MG63 (cell line): ENCODE data around the gene TTLL1. TPM values are rescaled to one million over a fixed set of nuclear protein-coding genes. Genes with fewer than 3 reads are reported as not detected.
"Not testable (repeated sequence)": the region's sequence is repeated elsewhere in the genome, so short reads cannot be mapped to it uniquely, and the experiment has no call there.

Experiments
- DNase-seq: peaks from one replicate; pipeline ENCODE4 v3.0.0-alpha.2; 2020
- H3K27me3 ChIP-seq: fragments of 250-450 bp; sonication (Bioruptor Pico); 2 replicates; pipeline ENCODE4 v1.5.1; 2020; ENCODE audit warnings: mild to moderate bottlenecking, moderate library complexity
- H3K36me3 ChIP-seq: fragments of 250-450 bp; sonication (Bioruptor Pico); 2 replicates; pipeline ENCODE4 v1.5.1; 2020; ENCODE audit warnings: mild to moderate bottlenecking, moderate library complexity
- H3K4me3 ChIP-seq: fragments of 250-450 bp; sonication (Bioruptor Pico); 2 replicates; pipeline ENCODE4 v1.5.1; 2020; ENCODE audit warnings: mild to moderate bottlenecking, moderate library complexity
- H3K9me3 ChIP-seq: fragments of 250-450 bp; sonication (Bioruptor Pico); 2 replicates; pipeline ENCODE4 v1.5.1; 2020; ENCODE audit warnings: mild to moderate bottlenecking, moderate library complexity
- total RNA-seq: library from RNA; depleted of rRNA; stranded (reverse); fragments of >200 nt; shearing (Covaris generic); gene quantifications from 2 replicates; pipeline ENCODE4 v1.2.3, GENCODE V29; 2014; ENCODE audit warnings: low replicate concordance

Gene TTLL1
- total RNA-seq, 1 experiment from 2014 or later: 9.2 TPM

- Histone ChIP-seq H3K9me3 (no peaks in the 10 kb centered on the region), H3K27me3 (peaks cover 16% of the 10 kb centered on the region), H3K4me3 (no peak overlapping the region), H3K36me3 (no peaks in the 10 kb centered on the region)
- DNase-seq: no peak
These were observed 25.8 kb upstream of the TTLL1 start for GRCh38 chr22:43114958-43115357.

GRCh38 chr22:43113526-43114251, 24.5 kb upstream of the TTLL1 start:
- H3K9me3 ChIP-seq: no peaks in the 10 kb centered on the region
- no peaks in the 10 kb centered on the region for H3K36me3 ChIP-seq
- no peak for DNase-seq
- peaks cover 17% of the 10 kb centered on the region for H3K27me3 ChIP-seq
- H3K4me3 ChIP-seq: no peak overlapping the region

GRCh38 chr22:43110927-43111623, 21.9 kb upstream of the TTLL1 start:
- no peaks in the 10 kb centered on the region for H3K9me3 ChIP-seq
- H3K27me3 ChIP-seq: peaks cover 17% of the 10 kb centered on the region
- DNase-seq: no peak
- no peaks in the 10 kb centered on the region for H3K36me3 ChIP-seq
- H3K4me3 ChIP-seq: peak overlapping the region; percentile 35

GRCh38 chr22:43110444-43110926, 21.3 kb upstream of the TTLL1 start, which contains the start of gene BIK:
TSS of gene BIK (plus strand) at chr22:43110750. CDS start at chr22:43124023, 13,273 bp downstream.
- DNase-seq: peak; percentile 30
- no peaks in the 10 kb centered on the region for H3K9me3 ChIP-seq
- peak within 1 kb of the TSS; percentile 35 for H3K4me3 ChIP-seq
- H3K36me3 ChIP-seq: no peaks in the 10 kb centered on the region
- H3K27me3 ChIP-seq: peaks cover 17% of the 10 kb centered on the region

- Histone ChIP-seq H3K36me3 (no peaks in the 10 kb centered on the region), H3K27me3 (peaks cover 17% of the 10 kb centered on the region), H3K4me3 (peak overlapping the region; percentile 35), H3K9me3 (no peaks in the 10 kb centered on the region)
- DNase-seq: no peak
These were observed 20.8 kb upstream of the TTLL1 start for GRCh38 chr22:43109921-43110443.

- no peaks in the 10 kb centered on the region for H3K9me3 ChIP-seq
- no peak for DNase-seq
- peaks cover 17% of the 10 kb centered on the region for H3K27me3 ChIP-seq
These were observed 20.3 kb upstream of the TTLL1 start for GRCh38 chr22:43109511-43109910.

GRCh38 chr22:43106302-43106701, 17.1 kb upstream of the TTLL1 start:
- no peak for DNase-seq
- no peaks in the 10 kb centered on the region for H3K9me3 ChIP-seq

More at GRCh38 chr22:43109511-43109910, 20.3 kb upstream of the TTLL1 start:
- Histone ChIP-seq H3K36me3 (no peaks in the 10 kb centered on the region), H3K4me3 (no peak overlapping the region)

GRCh38 chr22:43104950-43105349, 15.8 kb upstream of the TTLL1 start:
- H3K4me3 ChIP-seq, H3K9me3 ChIP-seq, H3K27me3 ChIP-seq, DNase-seq, H3K36me3 ChIP-seq: not testable (repeated sequence)

More at GRCh38 chr22:43106302-43106701, 17.1 kb upstream of the TTLL1 start:
- no peaks in the 10 kb centered on the region for H3K36me3 ChIP-seq
- H3K4me3 ChIP-seq: no peak overlapping the region
- peaks cover 12% of the 10 kb centered on the region for H3K27me3 ChIP-seq

GRCh38 chr22:43104056-43104625, 14.9 kb upstream of the TTLL1 start:
- H3K36me3 ChIP-seq, DNase-seq, H3K27me3 ChIP-seq, H3K4me3 ChIP-seq, H3K9me3 ChIP-seq: not testable (repeated sequence)

- no peak for DNase-seq
These were observed 12.1 kb upstream of the TTLL1 start for GRCh38 chr22:43101306-43101705.

GRCh38 chr22:43100225-43100624, 11.0 kb upstream of the TTLL1 start:
- no peaks in the 10 kb centered on the region for H3K27me3 ChIP-seq
- H3K4me3 ChIP-seq: no peak overlapping the region
- no peaks in the 10 kb centered on the region for H3K9me3 ChIP-seq
- H3K36me3 ChIP-seq: no peaks in the 10 kb centered on the region
- no peak for DNase-seq

More at GRCh38 chr22:43101306-43101705, 12.1 kb upstream of the TTLL1 start:
- Histone ChIP-seq H3K27me3 (no peaks in the 10 kb centered on the region), H3K36me3 (no peaks in the 10 kb centered on the region), H3K9me3 (no peaks in the 10 kb centered on the region), H3K4me3 (no peak overlapping the region)

- no peaks in the 10 kb centered on the region for H3K9me3 ChIP-seq
- no peak for DNase-seq
- no peaks in the 10 kb centered on the region for H3K27me3 ChIP-seq
- H3K36me3 ChIP-seq: no peaks in the 10 kb centered on the region
- no peak overlapping the region for H3K4me3 ChIP-seq
These were observed 9.9 kb upstream of the TTLL1 start for GRCh38 chr22:43099095-43099494.

- Histone ChIP-seq H3K9me3 (no peaks in the 10 kb centered on the region), H3K27me3 (no peaks in the 10 kb centered on the region)
These were observed 9.2 kb upstream of the TTLL1 start for GRCh38 chr22:43098356-43098755.

GRCh38 chr22:43096420-43096819, 7.2 kb upstream of the TTLL1 start:
- H3K9me3 ChIP-seq: no peaks in the 10 kb centered on the region
- DNase-seq: no peak
- no peaks in the 10 kb centered on the region for H3K27me3 ChIP-seq
- H3K4me3 ChIP-seq: no peak overlapping the region
- no peaks in the 10 kb centered on the region for H3K36me3 ChIP-seq

More at GRCh38 chr22:43098356-43098755, 9.2 kb upstream of the TTLL1 start:
- DNase-seq: no peak
- Histone ChIP-seq H3K4me3 (no peak overlapping the region), H3K36me3 (no peaks in the 10 kb centered on the region)

- H3K4me3 ChIP-seq: no peak overlapping the region
- no peak for DNase-seq
- H3K9me3 ChIP-seq: no peaks in the 10 kb centered on the region
- no peaks in the 10 kb centered on the region for H3K27me3 ChIP-seq
- no peaks in the 10 kb centered on the region for H3K36me3 ChIP-seq
These were observed 5.4 kb upstream of the TTLL1 start for GRCh38 chr22:43094551-43094950.

GRCh38 chr22:43094085-43094484, 4.9 kb upstream of the TTLL1 start:
- no peaks in the 10 kb centered on the region for H3K9me3 ChIP-seq
- H3K4me3 ChIP-seq: no peak overlapping the region
- no peaks in the 10 kb centered on the region for H3K27me3 ChIP-seq
- no peak for DNase-seq
- no peaks in the 10 kb centered on the region for H3K36me3 ChIP-seq

- DNase-seq: no peak
- H3K4me3 ChIP-seq: no peak overlapping the region
These were observed 2.9 kb upstream of the TTLL1 start for GRCh38 chr22:43092085-43092484.

More at GRCh38 chr22:43092085-43092484, 2.9 kb upstream of the TTLL1 start:
- no peaks in the 10 kb centered on the region for H3K36me3 ChIP-seq
- H3K27me3 ChIP-seq: no peaks in the 10 kb centered on the region
- no peaks in the 10 kb centered on the region for H3K9me3 ChIP-seq
